ENCODE measurements around the gene BACE2.

BACE2 gene

GRCh38 chr21:41149199-41149598, 18.8 kb upstream of the BACE2 start:
- no peak for DNase-seq

- no peak for DNase-seq
Observed at GRCh38 chr21:41152147-41152546, 15.8 kb upstream of the BACE2 start.

DNA sequence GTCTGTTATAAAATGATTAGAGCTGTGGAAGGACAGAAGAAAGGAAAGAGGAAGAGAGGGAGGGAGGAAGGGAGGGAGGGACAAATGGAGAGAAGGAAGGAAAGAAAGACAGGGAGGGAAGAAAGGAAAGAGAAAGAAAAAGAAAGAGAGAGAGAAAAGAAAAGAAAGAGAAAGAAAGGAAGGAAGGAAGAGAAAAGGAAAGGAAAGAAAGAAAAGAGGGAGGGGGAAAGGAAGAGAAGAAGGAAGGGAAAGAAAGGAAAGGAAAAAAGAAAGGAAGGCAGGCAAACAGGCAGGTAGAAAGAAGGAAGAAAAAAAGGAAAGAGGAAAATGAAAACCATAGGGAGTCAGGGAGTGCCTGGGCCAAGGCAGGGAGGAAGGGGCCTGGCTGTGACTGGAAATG, 14.5 kb upstream of the BACE2 start:
- no peak for DNase-seq

GRCh38 chr21:41156142-41156541, 11.8 kb upstream of the BACE2 start:
- DNase-seq, result no peak

DNA sequence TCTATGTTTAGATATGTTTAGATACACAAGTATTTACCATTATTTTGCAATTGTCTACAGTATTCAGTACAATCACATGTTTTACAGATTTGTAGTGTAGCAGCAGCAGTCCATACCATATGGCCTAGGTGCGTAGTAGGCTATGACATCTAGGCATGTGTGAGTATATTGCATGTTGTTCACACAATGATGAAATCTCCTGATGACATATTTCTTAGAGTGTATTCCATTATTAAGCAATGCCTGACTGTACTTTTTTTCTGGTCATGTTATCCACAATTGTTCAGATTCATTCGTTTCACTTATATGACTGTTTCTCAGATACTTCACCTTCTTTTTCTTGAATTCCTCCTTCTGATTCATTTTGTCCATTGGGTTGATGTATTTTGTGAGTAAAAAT, 9.9 kb upstream of the BACE2 start:
- no peak for DNase-seq

GRCh38 chr21:41160036-41160435, 7.9 kb upstream of the BACE2 start:
- DNase-seq, result no peak

DNA sequence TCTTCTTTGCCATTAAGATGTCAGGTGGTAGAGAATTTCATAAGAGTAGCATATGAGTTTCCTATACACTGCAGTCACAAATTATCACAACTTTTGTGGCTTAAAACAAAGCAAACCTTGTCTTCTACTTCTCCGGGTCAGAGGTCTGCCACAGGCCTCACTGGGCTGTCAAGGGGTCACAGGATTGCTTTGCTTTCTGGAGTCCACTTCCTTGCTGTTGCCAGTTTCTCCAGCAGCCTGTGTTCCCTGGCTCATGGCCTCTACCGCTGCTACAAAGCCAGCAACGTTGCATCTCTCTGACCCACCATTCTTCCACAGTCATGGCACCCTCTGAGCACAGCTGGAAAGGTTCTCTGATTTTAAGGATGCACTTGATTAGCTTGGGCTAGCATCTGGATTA, 6.5 kb upstream of the BACE2 start:
- DNase-seq, result no peak

- DNase-seq, result no peak
Observed at GRCh38 chr21:41162096-41162495, 5.9 kb upstream of the BACE2 start.

- DNase-seq, result no peak
Observed at GRCh38 chr21:41163091-41163490, 4.9 kb upstream of the BACE2 start.

GRCh38 chr21:41164052-41164451, 3.9 kb upstream of the BACE2 start:
- no peak for DNase-seq

- peak; percentile 44 for DNase-seq
Observed at GRCh38 chr21:41164981-41165655, 2.8 kb upstream of the BACE2 start.

DNA sequence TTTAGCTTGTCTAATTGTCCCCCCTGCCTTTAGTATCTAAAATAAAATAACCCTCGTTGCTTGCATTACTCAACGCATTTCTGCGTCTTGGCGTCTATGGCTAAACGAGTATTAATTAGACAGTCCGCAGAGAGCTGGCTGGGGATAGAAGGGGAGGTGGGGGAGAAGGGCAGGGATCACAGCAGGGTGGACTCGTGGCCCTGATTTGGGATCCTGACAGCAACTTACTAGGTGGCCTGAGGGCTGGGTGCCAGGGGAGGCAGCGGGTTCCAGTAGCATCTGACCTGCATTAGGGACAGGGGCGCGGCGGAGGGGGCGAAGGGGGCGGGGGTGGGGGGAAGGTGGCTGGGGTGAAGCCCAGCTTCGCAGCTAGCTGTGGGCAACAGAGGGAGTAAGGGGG, 1.1 kb upstream of the BACE2 start:
- no peak for DNase-seq

- peak; percentile 57 for DNase-seq
Observed at GRCh38 chr21:41168391-41169257, 664 bp downstream of the BACE2 start.

DNA sequence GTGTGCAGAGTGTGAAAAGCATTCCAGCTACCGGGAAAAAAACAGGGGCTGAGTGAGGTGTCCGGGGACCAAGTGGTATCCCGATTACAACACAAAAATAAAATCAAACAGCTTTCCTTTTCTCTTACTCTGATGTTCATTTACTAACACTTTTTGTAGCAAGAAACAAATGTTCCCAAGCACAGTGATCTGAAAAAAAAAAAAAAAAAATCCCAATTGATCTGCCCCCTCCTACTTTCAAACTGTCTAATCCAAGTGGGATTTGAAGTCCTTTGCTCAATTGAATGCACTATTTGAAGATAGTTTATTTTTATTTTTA, 1.3 kb downstream of the BACE2 start:
- DNase-seq, result no peak

GRCh38 chr21:41169701-41170100, 1.7 kb downstream of the BACE2 start:
- DNase-seq, result no peak

DNA sequence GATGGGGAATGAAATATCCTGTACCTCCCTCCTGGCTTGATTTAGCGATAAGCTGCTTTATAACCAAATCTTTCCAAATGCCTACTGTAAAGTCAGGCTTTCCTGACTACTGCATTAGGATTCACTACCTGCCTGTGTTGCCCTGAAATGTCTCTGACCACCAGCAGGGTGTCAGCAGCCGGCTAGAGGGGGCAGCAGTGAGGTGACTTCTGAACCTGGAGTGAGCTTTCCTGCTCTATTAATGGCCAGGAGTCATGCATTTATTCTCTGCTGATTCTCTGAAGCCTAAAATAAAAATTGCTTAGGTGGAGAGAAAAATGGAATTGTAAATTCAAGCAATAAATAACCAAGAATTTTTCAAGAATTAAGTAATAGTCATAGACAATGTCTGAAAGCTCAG, 2.5 kb downstream of the BACE2 start:
- peak; percentile 36 for DNase-seq

DNA sequence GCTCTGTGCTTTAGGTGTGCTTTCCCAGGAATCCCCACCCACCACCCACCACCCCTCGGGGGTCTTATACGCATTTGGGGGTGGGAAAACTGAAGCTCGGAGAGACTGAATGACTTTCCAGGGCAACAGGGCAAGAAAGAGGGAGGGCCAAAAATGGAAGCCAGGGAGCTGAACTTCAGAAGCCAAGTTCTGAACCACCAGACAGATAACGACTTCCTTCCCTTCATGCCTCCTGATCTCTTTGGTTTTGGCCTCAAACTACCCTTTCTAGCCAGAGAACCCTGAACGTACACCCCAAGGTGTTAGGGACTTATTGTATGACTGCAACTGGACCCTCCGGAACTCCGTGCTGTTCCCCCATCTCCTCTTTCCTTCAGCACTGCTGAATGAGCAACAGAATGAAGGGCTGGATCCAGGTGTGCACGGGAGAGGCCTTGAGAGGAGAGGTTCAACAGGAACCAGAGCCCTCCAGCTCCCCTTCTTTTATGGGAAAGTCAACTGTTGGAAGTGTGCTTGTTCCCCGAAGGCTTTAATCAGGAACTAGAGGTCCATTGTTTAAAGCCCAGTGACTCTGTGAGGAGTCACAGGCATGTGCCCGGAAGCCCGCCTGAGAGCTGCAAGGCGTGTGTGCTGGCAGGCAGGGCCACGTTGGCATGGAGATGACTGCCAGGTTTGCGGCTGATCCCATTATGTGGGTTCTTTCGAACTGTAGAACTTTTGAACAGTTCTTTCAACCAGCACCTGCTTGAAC, 3.1 kb downstream of the BACE2 start:
- no peak for DNase-seq

- no peak for DNase-seq
Observed at GRCh38 chr21:41175080-41175479, 7.1 kb downstream of the BACE2 start.

- no peak for DNase-seq
Observed at GRCh38 chr21:41176846-41177245, 8.9 kb downstream of the BACE2 start.

DNA sequence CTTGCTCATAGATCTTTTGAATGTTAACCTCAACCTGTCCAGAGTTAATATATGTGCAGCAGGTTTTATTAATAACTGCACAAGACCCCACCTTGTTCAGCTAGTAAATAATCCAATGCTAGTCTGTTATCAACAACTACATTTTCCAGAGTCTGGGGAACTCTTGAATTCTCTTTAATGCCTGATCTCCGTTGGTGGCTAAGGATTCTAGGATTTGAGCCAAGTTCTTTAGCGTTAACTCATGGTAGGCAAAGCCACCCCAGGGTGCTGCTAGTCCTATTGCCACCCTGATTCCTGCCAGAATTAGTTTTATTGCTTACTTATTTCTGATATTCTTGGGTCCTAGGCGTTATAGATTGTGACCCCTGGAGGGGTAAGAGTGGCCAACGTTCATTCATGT, 12.8 kb downstream of the BACE2 start:
- no peak for DNase-seq

DNA sequence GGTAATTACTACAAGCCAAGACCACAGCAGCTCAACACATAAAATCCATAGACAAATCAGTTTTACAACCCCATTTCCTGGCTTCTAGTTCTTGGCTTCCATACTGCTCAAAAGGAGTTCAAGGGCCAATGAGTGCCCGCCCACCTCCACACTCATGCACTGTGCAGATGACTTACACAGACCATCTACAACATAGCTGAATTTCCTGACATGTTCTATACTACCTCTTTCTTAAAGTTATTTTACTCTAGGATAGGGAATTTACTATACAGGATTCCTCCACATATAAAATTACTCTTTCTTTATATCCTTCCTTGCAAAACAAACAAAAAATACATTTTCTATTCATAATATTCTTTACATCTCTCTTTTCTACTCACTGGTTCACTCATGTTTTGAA, 14.6 kb downstream of the BACE2 start:
- DNase-seq, result no peak

DNA sequence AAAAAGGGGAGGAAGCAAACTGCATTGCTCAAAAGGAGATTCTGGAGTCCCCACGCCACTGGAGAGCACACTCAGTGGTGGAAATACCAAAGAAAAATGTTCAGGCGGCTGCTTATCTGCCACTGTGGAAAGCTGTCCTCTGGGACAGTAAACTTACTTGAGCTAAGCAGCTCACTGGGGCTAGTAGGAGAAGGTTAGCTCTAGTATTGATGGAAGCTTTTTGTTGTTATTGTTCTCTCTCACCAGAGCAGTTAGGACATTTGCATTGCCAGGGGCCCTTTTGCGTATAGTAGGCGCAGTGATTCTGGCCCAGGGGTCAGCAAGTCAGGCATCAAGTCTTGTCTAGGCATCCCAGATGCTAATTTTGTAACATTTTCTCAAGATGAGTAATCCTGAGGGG, 15.6 kb downstream of the BACE2 start:
- DNase-seq, result no peak

DNA sequence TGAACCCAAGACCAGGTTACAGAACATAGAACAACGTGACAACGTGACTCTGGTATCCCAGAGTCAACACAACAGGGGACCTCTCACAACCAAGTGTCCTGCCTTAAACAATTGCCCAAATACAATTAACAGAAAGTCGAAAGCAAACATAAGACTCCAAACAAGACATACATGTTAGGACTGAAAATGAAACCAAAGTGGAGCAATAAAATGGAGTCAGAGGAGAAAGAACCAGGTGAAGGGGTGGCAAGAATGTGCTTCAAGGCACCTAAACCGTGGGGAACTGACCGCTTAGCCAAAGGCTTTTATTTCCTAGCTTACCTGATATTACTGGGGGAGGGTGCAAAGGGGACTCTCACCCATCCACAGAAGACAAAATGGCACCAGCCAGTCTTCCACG, 17.8 kb downstream of the BACE2 start:
- no peak for DNase-seq
